K562 (cell line): ENCODE data around the gene KLRC3. TPM values are rescaled to one million over a fixed set of nuclear protein-coding genes. Genes with fewer than 3 reads are reported as not detected.

Experiments
- ATAC-seq: fragments of 200-7000 bp; cut with Tn5 transposase; 3 replicates; pipeline ENCODE4 v1.9.1; 2020; ENCODE audit warnings: moderate library complexity
- BruUV-seq: library from RNA; stranded (reverse); fragments of 400-500 nt; replicated peaks from 2 replicates; lab custom pipeline; 2021; lab: Mats Ljungman, UMichigan
- CTCF ChIA-PET: fragments of 300-600 bp; formaldehyde crosslinking; extraction: SDS; loops from one replicate; lab custom pipeline; 2021; ENCODE audit warnings: low intra/inter-chr PET ratio; lab: Yijun Ruan, JAX
- POLR2A ChIA-PET: fragments of 300-600, 350-650 bp; sonication (Branson Sonifier 250); formaldehyde crosslinking; extraction: SDS; loops from one replicate; lab custom pipeline; 2021; ENCODE audit warnings: antibody characterized with exemption, inconsistent platforms; lab: Yijun Ruan, JAX
- DNase-seq, 4 experiments: peaks; one replicate each; pipeline versions ENCODE4 v3.0.0 to v3.0.0-alpha.2; 2011 to 2018; ENCODE audit warnings: low spot score in 3 of 4, mixed read lengths in 3 of 4; ENCODE audit errors: extremely low read depth in 1 of 4
- FAIRE-seq: peaks from 2 replicates; lab custom pipeline; 2011; peaks lifted over from hg19 to GRCh38; lab: Jason Lieb, UNC
- H2AFZ ChIP-seq: 2 replicates; pipeline ENCODE4 v1.6.0; 2011; ENCODE audit warnings: low read depth, low read length, control low read depth, inconsistent platforms
- H3K27ac ChIP-seq: fragments of 200-600 bp; 3 replicates; pipeline ENCODE4 v1.8.0; 2011; ENCODE audit warnings: low read depth, mild to moderate bottlenecking, control low read depth, inconsistent platforms, low read length, moderate library complexity, mixed read lengths; ENCODE audit errors: extremely low read depth
- H3K27me3 ChIP-seq, 2 experiments: fragments of 300-600 bp in 1 of 2; 2 replicates in 1 of 2; 3 replicates in 1 of 2; pipeline versions ENCODE4 v1.6.0 to v1.8.0; 2011; ENCODE audit warnings: inconsistent platforms in 2 of 2, low read length in 2 of 2, mild to moderate bottlenecking in 1 of 2, mixed read lengths in 1 of 2, moderate library complexity in 1 of 2; ENCODE audit not compliant: control insufficient read depth in 2 of 2, insufficient read depth in 2 of 2
- H3K36me3 ChIP-seq: fragments of 300-600 bp; 3 replicates; pipeline ENCODE4 v1.8.0; 2011; ENCODE audit warnings: mild to moderate bottlenecking, low read length, inconsistent platforms; ENCODE audit not compliant: control insufficient read depth, insufficient read depth
- H3K4me1 ChIP-seq, 2 experiments: fragments of 200-600 bp in 1 of 2; replicated peaks in 1 of 2; 2 replicates in 1 of 2; 3 replicates in 1 of 2; pipeline versions ENCODE4 v1.5.1 to v1.8.0; 2011; ENCODE audit warnings: inconsistent platforms in 2 of 2, low read length in 2 of 2, mild to moderate bottlenecking in 1 of 2, mixed read lengths in 1 of 2, moderate library complexity in 1 of 2; ENCODE audit not compliant: control insufficient read depth in 2 of 2, insufficient read depth in 2 of 2
- H3K4me2 ChIP-seq: 2 replicates; pipeline ENCODE4 v1.6.1; 2011; ENCODE audit warnings: low read length, control low read depth, inconsistent platforms, mixed read lengths; ENCODE audit not compliant: insufficient read depth
- H3K4me3 ChIP-seq: fragments of 200-600 bp; sonication (generic), shearing (Covaris generic); 2 replicates; pipeline ENCODE4 v1.5.1; 2016; ENCODE audit warnings: control low read depth, inconsistent platforms
- H3K79me2 ChIP-seq: fragments of 200-600 bp; 3 replicates; pipeline ENCODE4 v1.8.0; 2011; ENCODE audit warnings: low read length, inconsistent platforms; ENCODE audit not compliant: control insufficient read depth, insufficient read depth
- H3K9ac ChIP-seq, 2 experiments: 2 replicates each; pipeline versions ENCODE4 v1.6.0 to v1.6.1; 2011; ENCODE audit warnings: low read depth in 2 of 2, low read length in 2 of 2, control low read depth in 1 of 2, inconsistent platforms in 1 of 2, mild to moderate bottlenecking in 1 of 2, mixed read lengths in 1 of 2; ENCODE audit not compliant: insufficient read depth in 1 of 2
- H3K9me1 ChIP-seq: one replicate; pipeline ENCODE4 v1.6.0; 2011; ENCODE audit warnings: inconsistent platforms, mild to moderate bottlenecking, low read length, moderate library complexity; ENCODE audit not compliant: control insufficient read depth, insufficient read depth
- H3K9me3 ChIP-seq: replicated peaks from 2 replicates; pipeline ENCODE4 v1.5.1; 2011; ENCODE audit warnings: low read depth, low read length, inconsistent platforms; ENCODE audit not compliant: control insufficient read depth, insufficient read depth
- H4K20me1 ChIP-seq: replicated peaks from 2 replicates; pipeline ENCODE4 v1.6.1; 2011; ENCODE audit warnings: low read length, inconsistent platforms, mixed read lengths; ENCODE audit not compliant: control insufficient read depth, insufficient read depth
- ARNT ChIP-seq, 2 experiments: fragments of 450-650 bp; IDR thresholded peaks; 2 replicates each; pipeline ENCODE4 v1.6.1; 2016; ENCODE audit warnings: mild to moderate bottlenecking in 1 of 2
- CREB3 ChIP-seq: fragments of 450-650 bp; conservative IDR thresholded peaks from 2 replicates; pipeline ENCODE4 v1.6.1; 2016; ENCODE audit warnings: missing genetic modification characterization, low read depth, mild to moderate bottlenecking, missing compliant biosample characterization, moderate library complexity
- FIP1L1 ChIP-seq: fragments of 200-400 bp; formaldehyde crosslinking; IDR thresholded peaks from 2 replicates; pipeline ENCODE4 v1.6.1; 2018; ENCODE audit warnings: mild to moderate bottlenecking, low read depth, low read length; ENCODE audit not compliant: poor library complexity, severe bottlenecking
- FOXA3 ChIP-seq, 2 experiments: fragments of 450-650 bp in 1 of 2; sonication (generic) in 1 of 2; formaldehyde crosslinking; IDR thresholded peaks in 1 of 2; conservative IDR thresholded peaks in 1 of 2; 2 replicates each; pipeline versions ENCODE4 v1.4.0 to v1.8.0; 2020 to 2022; ENCODE audit warnings: mild to moderate bottlenecking in 2 of 2, missing genetic modification reagents in 1 of 2
- FUS ChIP-seq: fragments of 200-400 bp; formaldehyde crosslinking; optimal IDR thresholded peaks from 2 replicates; pipeline ENCODE3; 2017; ENCODE audit warnings: low read depth, low read length
- GABPA ChIP-seq: fragments of 200-800 bp; sonication (Bioruptor generic); conservative IDR thresholded peaks from 2 replicates; pipeline ENCODE4 v1.6.1; 2016; ENCODE audit warnings: low read depth, missing genetic modification characterization, missing compliant biosample characterization
- HNRNPUL1 ChIP-seq: fragments of 200-400 bp; formaldehyde crosslinking; IDR thresholded peaks from 2 replicates; pipeline ENCODE4 v1.6.1; 2017; ENCODE audit warnings: low read length
- NFIX ChIP-seq: fragments of 250-450 bp; sonication (Bioruptor Pico); IDR thresholded peaks from 2 replicates; pipeline ENCODE4 v1.4.0; 2020; ENCODE audit warnings: low read depth, mild to moderate bottlenecking, moderate library complexity
- NR2C1 ChIP-seq, 2 experiments: fragments of 450-650 bp; IDR thresholded peaks; 2 replicates each; pipeline ENCODE4 v1.6.1; 2017; ENCODE audit warnings: mild to moderate bottlenecking in 2 of 2, antibody characterized with exemption in 1 of 2, inconsistent platforms in 1 of 2, missing compliant biosample characterization in 1 of 2, missing genetic modification characterization in 1 of 2
- POLR2A ChIP-seq: fragments of 450-650 bp; conservative IDR thresholded peaks from 2 replicates; pipeline ENCODE4 v1.6.1; 2016
- POLR3G ChIP-seq: IDR thresholded peaks from 2 replicates; pipeline ENCODE4 v1.6.1; 2011; ENCODE audit not compliant: insufficient read length, insufficient replicate concordance; ENCODE audit errors: extremely low read depth
- SAFB2 ChIP-seq: fragments of 200-400 bp; formaldehyde crosslinking; IDR thresholded peaks from 2 replicates; pipeline ENCODE4 v1.6.1; 2018; ENCODE audit warnings: borderline replicate concordance, low read length, low read depth, moderate library complexity; ENCODE audit not compliant: severe bottlenecking
- SUPT5H ChIP-seq: fragments of 450-650 bp; IDR thresholded peaks from 2 replicates; pipeline ENCODE4 v1.6.1; 2016
- XRCC3 ChIP-seq: fragments of 450-650 bp; IDR thresholded peaks from 2 replicates; pipeline ENCODE4 v1.6.1; 2017; ENCODE audit warnings: mild to moderate bottlenecking, moderate library complexity
- ZNF398 ChIP-seq: fragments of 250-450 bp; sonication (Bioruptor Pico); IDR thresholded peaks from 2 replicates; pipeline ENCODE4 v1.8.0; 2021; ENCODE audit warnings: moderate library complexity, mild to moderate bottlenecking, inconsistent platforms
- WGBS: fragments of 100-300 bp; shearing (Covaris generic); methylation state at CpG from one replicate; pipeline ENCODE4 v1.1.6; 2016; ENCODE audit warnings: low coverage, mixed read lengths; ENCODE audit not compliant: insufficient coverage; ENCODE audit errors: missing lambda C conversion rate; 5-methylcytosine and 5-hydroxymethylcytosine counted together
- in situ Hi-C: fragments of 300-500 bp; cut with MboI; formaldehyde crosslinking; loops from 4 replicates; pipeline ENCODE4 v1.15.0; 2018; ENCODE audit warnings: inconsistent platforms, mixed read lengths
- intact Hi-C: fragments of 100-400 bp; cut with micrococcal nuclease; formaldehyde crosslinking; loops from 2 replicates; pipeline ENCODE4 v1.14.2; 2022
- polyA plus RNA-seq, 8 experiments: library from polyadenylated mRNA; depleted of rRNA in 4 of 8; stranded (reverse) in 5 of 8; unstranded in 3 of 8; fragments of >200 nt; fragmentation: Nextera tagmentation in 2 of 8; fragmentation: Illumina TruSeq in 1 of 8; extraction: Ambion mirVana in 2 of 8; extraction: Trizol in 1 of 8; gene quantifications; 2 replicates each; pipeline versions ENCODE4 v1.2.1 to v1.2.3, GENCODE V29; 2011 to 2014; ENCODE audit warnings: inconsistent platforms in 1 of 8, missing spikeins in 1 of 8
- total RNA-seq, 7 experiments: library from RNA; depleted of rRNA in 6 of 7; stranded (reverse); fragments of >200 nt in 6 of 7; fragmentation: Illumina TruSeq in 2 of 7; extraction: Trizol in 2 of 7; gene quantifications; 2 replicates each; pipeline versions ENCODE4 v1.2.1 to v1.2.3, GENCODE V29; 2011 to 2021; ENCODE audit warnings: low replicate concordance in 1 of 7

KLRC3 gene
- total and polyA plus RNA-seq, 9 of the 15 experiments (the other 6 are each of a cell fraction or from before 2014, with no cell fraction given), result 0.09 to 0.32 (median 0.18) TPM; not detected in 5

- WGBS, result 42% methylated on average over 9 of the region's 9 CpGs
- no peak overlapping the region for H2AFZ ChIP-seq
- H3K36me3 ChIP-seq, result no peaks in the 10 kb centered on the region
- no peak overlapping the region for H3K4me3 ChIP-seq
- H3K4me2 ChIP-seq, result no peak overlapping the region
- ChIA-PET POLR2A (no interaction called here), CTCF (interaction anchor here (0.7 kb wide), 1 partner anchor 101 kb away, joined by 3 read pairs; no protein-coding TSS in a partner anchor)
- FAIRE-seq, result no peak
- no peak for ATAC-seq
- no peak overlapping the region for H3K9ac ChIP-seq
- DNase-seq, result no peak
- intact Hi-C loops, result no loop called here
- H3K27me3 ChIP-seq, result no peaks in the 10 kb centered on the region
- in situ Hi-C loops, result no loop called here
- TF ChIP-seq SAFB2 (no peak), NFIX (CRISPR knock-in tag) (no peak), HNRNPUL1 (no peak), NR2C1 (IDR thresholded peaks at IDR 0.05) (no peak), NR2C1 (tag; IDR thresholded peaks at IDR 0.05) (no peak), FUS (no peak), CREB3 (no peak), XRCC3 (no peak), FIP1L1 (no peak), ARNT (IDR thresholded peaks at IDR 0.05) (no peak), POLR2A (no peak), POLR3G (no peak), ZNF398 (CRISPR knock-in tag) (no peak), SUPT5H (no peak), FOXA3 (CRISPR knock-in tag; conservative IDR thresholded peaks at IDR 0.05 in 1 of 2, IDR thresholded peaks at IDR 0.05 in 1 of 2) (no peak), GABPA (tag) (no peak)
- TF ChIP-seq, all 486 proteins: peak for 0
- no TSS peak for BruUV-seq
- H3K4me1 ChIP-seq, result no peaks in the 10 kb centered on the region
- H4K20me1 ChIP-seq, result no peaks in the 10 kb centered on the region
- no peaks in the 10 kb centered on the region for H3K9me1 ChIP-seq
- no peak overlapping the region for H3K27ac ChIP-seq
- H3K79me2 ChIP-seq, result no peaks in the 10 kb centered on the region
- no peaks in the 10 kb centered on the region for H3K9me3 ChIP-seq
Observed at GRCh38 chr12:10388624-10389413, 31.6 kb downstream of the KLRC3 start.
